Measurements from ENCODE around the gene CCDC148.
"Not testable (repeated sequence)": the region's sequence is repeated elsewhere in the genome, so short reads cannot be mapped to it uniquely, and the experiment has no call there.

CCDC148 gene

DNA sequence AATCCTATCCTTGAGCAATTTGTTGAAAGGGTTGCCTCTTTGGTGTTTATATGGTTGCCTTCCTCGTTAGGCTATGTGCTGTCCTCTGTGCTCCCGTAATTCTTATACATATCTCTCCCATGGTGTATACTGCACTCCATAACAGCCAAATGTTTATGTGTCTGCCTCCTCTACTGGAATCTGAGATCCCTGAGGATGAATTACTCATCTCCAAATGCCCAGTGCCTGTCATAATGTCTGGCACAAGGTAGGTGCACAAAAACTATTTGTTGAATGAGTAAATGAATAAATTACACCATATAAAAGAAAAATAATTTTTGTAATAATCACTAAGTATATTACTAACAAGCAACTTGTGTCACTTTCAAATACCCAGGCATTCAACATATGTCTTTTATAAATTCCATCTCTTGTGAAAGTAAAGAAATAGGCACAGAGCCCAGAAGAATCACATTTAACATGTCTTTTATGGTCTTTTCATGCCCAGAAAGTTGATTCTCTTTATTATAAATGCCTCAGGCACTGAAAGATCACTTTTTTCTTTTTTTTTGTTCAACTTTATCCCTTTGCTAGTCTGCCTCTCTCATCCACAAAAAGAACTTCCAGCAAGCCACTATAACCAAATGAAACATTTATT lies 164.9 kb downstream of the CCDC148 start:
- DNase-seq (ENCODE audit: low read depth, low spot score) = no peak

DNA sequence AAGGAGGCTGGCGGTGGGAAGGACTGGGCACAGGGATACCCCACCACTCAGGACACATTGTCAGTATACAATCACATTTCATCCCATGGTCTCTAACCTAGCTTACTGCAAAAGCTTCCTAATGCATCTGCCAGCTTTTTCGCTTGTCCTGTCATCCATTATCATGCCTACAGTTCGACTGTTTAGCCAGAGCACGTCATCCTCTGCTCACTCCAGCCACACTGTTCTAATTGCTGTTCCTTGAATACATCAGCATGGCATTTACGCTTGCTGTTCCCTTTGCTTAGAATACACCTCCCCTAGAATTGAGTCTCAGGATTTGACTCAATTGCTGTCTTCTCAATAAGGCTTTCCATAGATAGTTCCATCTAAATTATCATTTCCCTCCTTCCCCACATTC lies 166.3 kb downstream of the CCDC148 start:
- no peak for DNase-seq (ENCODE audit: low read depth, low spot score)

DNA sequence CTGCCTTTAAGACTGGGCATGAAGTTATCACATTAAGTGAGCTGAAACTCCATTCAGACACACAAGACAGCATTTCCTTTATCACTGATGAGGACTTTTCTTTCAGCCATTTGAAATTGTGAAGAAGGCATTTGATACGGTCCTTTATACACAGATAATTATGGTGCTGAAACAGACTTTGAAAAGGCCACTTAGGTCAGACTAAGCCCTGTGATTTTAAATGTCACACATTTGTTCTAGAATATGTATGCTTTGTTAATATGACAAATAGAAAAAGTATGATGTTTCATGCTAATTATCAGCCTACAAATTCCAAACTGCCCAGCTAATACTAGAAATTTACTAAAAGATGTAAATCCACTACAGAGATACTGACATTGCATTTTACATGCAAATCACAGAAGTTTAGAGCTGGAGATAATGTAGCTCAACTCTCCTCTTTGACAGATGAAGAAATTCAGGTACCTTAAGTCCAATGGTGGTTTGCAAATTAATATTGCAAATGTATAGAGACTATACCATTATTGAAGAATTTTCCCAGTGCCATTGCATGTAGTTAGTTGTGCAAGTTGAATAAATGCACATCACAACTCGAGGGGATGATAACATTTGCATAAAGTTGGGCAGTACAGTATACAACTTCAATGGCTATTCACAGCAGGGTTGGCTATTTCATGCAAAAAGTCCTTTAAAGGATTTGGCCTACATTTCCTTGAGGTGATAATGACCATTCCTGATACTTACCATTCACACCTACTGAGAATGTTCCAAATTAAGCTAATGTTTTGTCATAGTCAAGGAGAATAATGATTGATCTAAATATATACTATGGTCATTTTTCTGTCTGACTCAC lies 179.7 kb downstream of the CCDC148 start:
- no peak for DNase-seq (ENCODE audit: low read depth, low spot score)

- no peak for DNase-seq (ENCODE audit: low read depth, low spot score)
Observed at GRCh38 chr2:158273791-158274190, 182.8 kb downstream of the CCDC148 start.

GRCh38 chr2:158270536-158270935 lies 186.0 kb downstream of the CCDC148 start:
- no peak for DNase-seq (ENCODE audit: low read depth, low spot score)

GRCh38 chr2:158269143-158269542 lies 187.4 kb downstream of the CCDC148 start:
- no peak for DNase-seq (ENCODE audit: low read depth, low spot score)

DNA sequence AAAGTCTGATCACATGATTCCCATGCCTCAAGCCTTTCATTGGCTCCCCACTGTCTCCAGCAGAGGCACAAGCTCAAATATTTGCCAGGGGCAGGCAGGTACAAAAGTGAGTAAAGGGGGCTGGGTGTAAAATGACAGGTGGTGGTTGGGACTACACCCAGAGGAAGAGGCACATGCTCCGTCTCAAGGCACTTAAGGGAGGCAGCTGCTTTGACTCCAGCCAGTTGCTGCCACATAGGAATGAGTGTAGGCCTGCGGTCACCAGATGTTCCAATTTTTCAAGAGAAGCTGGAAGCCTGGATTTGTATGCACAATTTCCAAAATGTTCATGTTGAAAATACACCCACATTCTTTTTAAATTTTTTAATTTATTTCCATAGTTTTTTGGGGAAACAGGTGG lies 190.4 kb downstream of the CCDC148 start:
- DNase-seq (ENCODE audit: low read depth, low spot score) = no peak

- no peak for DNase-seq (ENCODE audit: low read depth, low spot score)
Observed at GRCh38 chr2:158255257-158255656, 201.3 kb downstream of the CCDC148 start.

GRCh38 chr2:158253170-158253569 lies 203.4 kb downstream of the CCDC148 start:
- DNase-seq (ENCODE audit: low read depth, low spot score) = no peak

DNA sequence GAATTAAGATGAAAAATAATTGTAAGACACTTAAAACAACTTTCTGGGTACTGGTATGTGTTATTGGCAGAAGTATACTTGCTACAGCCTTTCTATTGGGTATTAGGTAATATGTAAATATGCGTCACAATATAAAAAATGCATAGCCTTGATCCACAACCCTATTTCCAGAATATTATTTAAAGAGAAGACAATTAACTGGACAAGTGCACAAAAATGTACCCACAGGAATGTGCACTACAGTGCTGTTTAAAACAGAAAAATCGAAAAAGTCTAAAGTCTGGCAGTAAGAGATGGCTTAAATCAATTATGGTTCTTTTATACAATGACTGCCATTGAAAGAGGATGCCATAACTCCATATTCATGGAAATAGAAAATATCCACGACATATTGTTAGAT lies 205.2 kb downstream of the CCDC148 start:
- DNase-seq (ENCODE audit: low read depth, low spot score) = no peak

GRCh38 chr2:158243392-158243791 lies 213.2 kb downstream of the CCDC148 start:
- no peak for DNase-seq (ENCODE audit: low read depth, low spot score)

- no peak for DNase-seq (ENCODE audit: low read depth, low spot score)
Observed at GRCh38 chr2:158242280-158242679, 214.3 kb downstream of the CCDC148 start.

GRCh38 chr2:158240975-158241374 lies 215.6 kb downstream of the CCDC148 start:
- no peak for DNase-seq (ENCODE audit: low read depth, low spot score)

GRCh38 chr2:158239271-158239670 lies 217.3 kb downstream of the CCDC148 start:
- DNase-seq (ENCODE audit: low read depth, low spot score) = no peak

DNA sequence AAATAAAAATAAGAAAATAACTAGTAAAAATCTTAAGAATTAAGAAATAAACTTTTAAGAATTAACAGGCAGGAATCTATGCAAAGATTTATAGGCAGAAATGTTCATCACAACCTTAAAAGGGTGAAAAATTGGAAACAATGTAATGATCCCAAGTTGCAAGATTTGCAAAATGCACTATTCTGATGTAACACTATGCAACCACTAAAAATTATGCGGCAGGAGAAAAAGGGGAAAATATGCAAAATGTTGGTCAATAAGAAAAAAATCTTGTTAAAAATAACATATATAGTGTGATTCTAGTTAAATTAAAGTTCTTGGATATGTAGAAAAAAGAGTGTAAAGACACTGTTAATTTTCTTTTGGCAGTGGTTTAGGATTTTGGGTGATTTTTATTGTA lies 222.1 kb downstream of the CCDC148 start:
- no peak for DNase-seq (ENCODE audit: low read depth, low spot score)

- no peak for DNase-seq (ENCODE audit: low read depth, low spot score)
Observed at GRCh38 chr2:158232476-158232875, 224.1 kb downstream of the CCDC148 start.

DNA sequence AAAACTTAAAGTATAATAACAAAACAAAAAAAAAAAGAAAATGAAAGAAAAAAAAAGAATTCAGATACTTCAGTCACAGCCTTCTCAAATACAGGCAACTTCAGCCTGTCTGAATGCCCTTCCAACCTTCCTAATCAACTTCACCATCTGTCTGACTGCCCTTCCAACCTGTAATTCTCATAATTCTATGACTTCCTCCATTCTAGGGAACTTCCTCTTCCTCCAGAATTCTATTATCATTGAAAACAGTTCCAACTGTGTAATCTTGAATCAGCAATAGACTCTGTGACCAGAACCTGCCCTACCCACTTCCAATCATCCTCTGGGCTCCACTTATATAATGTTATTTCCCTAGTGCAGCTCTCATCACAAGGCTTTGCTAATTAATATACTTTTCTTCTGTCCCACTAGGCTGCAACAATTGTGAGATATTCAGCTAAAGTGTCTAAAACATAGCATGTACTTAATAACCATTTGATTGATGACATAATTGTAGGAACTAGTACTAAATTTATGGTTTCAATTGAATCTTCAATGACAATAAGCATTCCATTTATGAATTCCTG lies 227.5 kb downstream of the CCDC148 start:
- DNase-seq (ENCODE audit: low read depth, low spot score) = no peak

DNA sequence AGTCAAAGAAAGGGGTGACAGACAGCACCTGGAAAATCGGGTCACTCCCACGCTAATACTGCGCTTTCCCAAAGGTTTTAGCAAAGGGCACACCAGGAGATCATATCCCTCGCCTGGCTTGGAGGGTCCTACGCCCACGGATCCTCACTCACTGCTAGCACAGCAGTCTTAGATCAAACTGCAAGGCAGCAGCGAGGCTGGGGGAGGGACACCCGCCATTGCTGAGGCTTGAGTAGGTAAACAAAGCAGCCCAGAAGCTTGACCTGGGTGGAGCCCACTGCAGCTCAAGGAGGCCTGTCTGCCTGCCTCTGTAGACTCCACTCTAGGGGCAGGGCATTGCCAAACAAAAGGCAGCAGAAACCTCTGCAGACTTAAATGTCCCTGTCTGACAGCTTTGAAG lies 233.5 kb downstream of the CCDC148 start:
- DNase-seq (ENCODE audit: low read depth, low spot score) = not testable (repeated sequence)

GRCh38 chr2:158221063-158222020 lies 235.2 kb downstream of the CCDC148 start:
- no peak for DNase-seq (ENCODE audit: low read depth, low spot score)

GRCh38 chr2:158217593-158217992 lies 239.0 kb downstream of the CCDC148 start:
- DNase-seq (ENCODE audit: low read depth, low spot score) = no peak

DNA sequence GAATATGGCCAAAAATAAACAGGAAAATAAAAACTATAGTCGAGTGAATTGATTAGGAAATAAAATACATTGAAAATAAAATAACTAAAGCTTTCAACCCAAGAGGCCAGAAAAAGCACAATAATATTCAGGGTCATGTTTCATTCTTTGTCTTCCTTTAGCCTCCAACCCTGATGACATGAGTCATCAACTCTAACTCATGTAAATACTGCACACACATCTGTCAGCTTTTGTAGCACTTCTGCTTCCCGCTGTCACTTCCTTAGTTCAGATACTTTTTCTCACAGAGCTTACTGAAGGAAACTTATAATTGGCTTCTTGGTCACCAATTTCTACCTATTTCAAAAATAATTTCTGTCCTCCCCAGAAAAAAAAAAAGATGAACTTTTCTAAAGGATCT lies 242.1 kb downstream of the CCDC148 start:
- DNase-seq (ENCODE audit: low read depth, low spot score) = no peak

GRCh38 chr2:158213773-158214172 lies 242.8 kb downstream of the CCDC148 start:
- no peak for DNase-seq (ENCODE audit: low read depth, low spot score)

Data from activated CD4-positive, CD25-positive, alpha-beta regulatory T cell treated with anti-CD3 and anti-CD28 coated beads, Interleukin-2, amount 50 U/mL, for 16 hours (primary cell).